SK-N-SH (cell line): ENCODE data around the gene BAIAP3. TPM values are rescaled to one million over a fixed set of nuclear protein-coding genes. Genes with fewer than 3 reads are reported as not detected.

Experiments
- CTCF ChIA-PET: fragments of 300-600, 350-600 bp; formaldehyde crosslinking; extraction: SDS; loops from one replicate; lab custom pipeline; 2021; lab: Yijun Ruan, JAX
- POLR2A ChIA-PET: fragments of 350-600 bp; sonication (Branson Sonifier 250); formaldehyde crosslinking; extraction: SDS; loops from one replicate; lab custom pipeline; 2020; ENCODE audit warnings: antibody characterized with exemption, inconsistent platforms; lab: Yijun Ruan, JAX
- DNase-seq: peaks from one replicate; pipeline ENCODE4 v3.0.0; 2012
- H2AFZ ChIP-seq: fragments of 200-600 bp; sonication (generic); 2 replicates; pipeline ENCODE4 v1.8.1; 2016; ENCODE audit warnings: antibody characterized with exemption, mild to moderate bottlenecking, low read depth
- H3F3A ChIP-seq: fragments of 200-600 bp; sonication (generic); replicated peaks from 2 replicates; pipeline ENCODE3; 2016; ENCODE audit warnings: antibody characterized with exemption, mild to moderate bottlenecking; ENCODE audit not compliant: insufficient read depth
- H3K27ac ChIP-seq, 2 experiments: fragments of 200-500 bp in 1 of 2; fragments of 200-600 bp in 1 of 2; sonication (Bioruptor generic) in 1 of 2; sonication (generic), shearing (Covaris generic) in 1 of 2; 2 replicates each; pipeline versions ENCODE4 v1.5.1 to v1.6.1; 2014 to 2016; ENCODE audit warnings: low read depth in 2 of 2, inconsistent platforms in 1 of 2, low read length in 1 of 2, mild to moderate bottlenecking in 1 of 2, mixed read lengths in 1 of 2
- H3K27me3 ChIP-seq: fragments of 200-600 bp; sonication (generic), shearing (Covaris generic); 2 replicates; pipeline ENCODE4 v1.6.1; 2016; ENCODE audit warnings: mixed run types; ENCODE audit not compliant: insufficient read depth
- H3K36me3 ChIP-seq, 2 experiments: fragments of 200-500 bp in 1 of 2; fragments of 200-600 bp in 1 of 2; sonication (Bioruptor generic) in 1 of 2; sonication (generic) in 1 of 2; replicated peaks in 1 of 2; 2 replicates each; pipeline versions ENCODE3 to v1.5.1; 2014 to 2016; ENCODE audit warnings: low read length in 1 of 2, mild to moderate bottlenecking in 1 of 2; ENCODE audit not compliant: insufficient read depth in 2 of 2, control insufficient read depth in 1 of 2
- H3K4me1 ChIP-seq, 2 experiments: fragments of 200-500 bp in 1 of 2; fragments of 200-600 bp in 1 of 2; sonication (Bioruptor generic) in 1 of 2; sonication (generic), shearing (Covaris generic) in 1 of 2; 2 replicates each; pipeline versions ENCODE4 v1.5.1 to v1.6.1; 2014 to 2016; ENCODE audit warnings: low read depth in 1 of 2, low read length in 1 of 2, mixed run types in 1 of 2; ENCODE audit not compliant: insufficient read depth in 2 of 2, control insufficient read depth in 1 of 2
- H3K4me2 ChIP-seq: fragments of 200-600 bp; sonication (generic), shearing (Covaris generic); 2 replicates; pipeline ENCODE4 v1.6.1; 2017; ENCODE audit warnings: mixed run types
- H3K4me3 ChIP-seq, 2 experiments: fragments of 200-500 bp in 1 of 2; fragments of 200-600 bp in 1 of 2; sonication (Bioruptor generic) in 1 of 2; sonication (generic), shearing (Covaris generic) in 1 of 2; 2 replicates each; pipeline versions ENCODE4 v1.5.1 to v1.8.1; 2014 to 2016; ENCODE audit warnings: low read depth in 2 of 2, inconsistent platforms in 1 of 2, low read length in 1 of 2, mild to moderate bottlenecking in 1 of 2, mixed read lengths in 1 of 2, moderate library complexity in 1 of 2
- H3K79me2 ChIP-seq: fragments of 200-600 bp; sonication (generic); 2 replicates; pipeline ENCODE4 v1.8.1; 2017; ENCODE audit warnings: mild to moderate bottlenecking; ENCODE audit not compliant: insufficient read depth
- H3K9ac ChIP-seq: fragments of 200-600 bp; sonication (generic); 2 replicates; pipeline ENCODE4 v1.6.1; 2017; ENCODE audit warnings: mixed run types
- H3K9me2 ChIP-seq: fragments of 200-600 bp; sonication (generic); 2 replicates; pipeline ENCODE4 v1.6.1; 2017; ENCODE audit warnings: mixed run types
- H3K9me3 ChIP-seq: fragments of 200-600 bp; sonication (generic); 2 replicates; pipeline ENCODE4 v1.6.1; 2017; ENCODE audit warnings: mixed run types, mild to moderate bottlenecking, moderate library complexity
- H4K20me1 ChIP-seq: fragments of 200-600 bp; sonication (generic); 2 replicates; pipeline ENCODE4 v1.6.1; 2017; ENCODE audit warnings: mild to moderate bottlenecking, mixed run types; ENCODE audit not compliant: insufficient read depth
- CHD2 ChIP-seq: fragments of 150-350 bp; IDR thresholded peaks from 2 replicates; pipeline ENCODE4 v1.6.1; 2018; ENCODE audit warnings: low read length; ENCODE audit not compliant: partially characterized antibody
- EZH2phosphoT487 ChIP-seq: fragments of 200-600 bp; sonication (generic); IDR thresholded peaks from 2 replicates; pipeline ENCODE4 v1.6.1; 2017; ENCODE audit warnings: low read depth, mixed run types, mild to moderate bottlenecking, antibody characterized with exemption, moderate library complexity, borderline replicate concordance
- MEF2A ChIP-seq: IDR thresholded peaks from 2 replicates; pipeline ENCODE4 v1.4.0; 2012; ENCODE audit warnings: low read depth, borderline replicate concordance
- MXI1 ChIP-seq: IDR thresholded peaks from 2 replicates; pipeline ENCODE4 v1.6.1; 2012; ENCODE audit warnings: mild to moderate bottlenecking, low read depth, low read length, improper control_type of control experiment
- RFX5 ChIP-seq: IDR thresholded peaks from 2 replicates; pipeline ENCODE4 v1.6.1; 2012; ENCODE audit warnings: mild to moderate bottlenecking, improper control_type of control experiment, low read length
- SIN3A ChIP-seq: IDR thresholded peaks from 2 replicates; pipeline ENCODE4 v1.6.1; 2012; ENCODE audit warnings: low read depth, mild to moderate bottlenecking, low read length, moderate library complexity, borderline replicate concordance
- YY1 ChIP-seq: IDR thresholded peaks from 2 replicates; pipeline ENCODE4 v1.4.0; 2012; ENCODE audit warnings: low read depth, mild to moderate bottlenecking
- WGBS: methylation state at CpG from one replicate; pipeline ENCODE4 v1.1.6; 2017; ENCODE audit warnings: low lambda C conversion rate; 5-methylcytosine and 5-hydroxymethylcytosine counted together
- polyA plus RNA-seq, 3 experiments: library from polyadenylated mRNA; depleted of rRNA; stranded (reverse); fragments of >200 nt; gene quantifications; 2 replicates each; pipeline ENCODE4 v1.2.3, GENCODE V29; 2012
- TF ChIP-seq, protein P1 (sequence below): IDR thresholded peaks from 2 replicates; pipeline ENCODE4; 2012
- TF ChIP-seq, protein P2 (sequence below): fragments of 150-350 bp; IDR thresholded peaks from 2 replicates; pipeline ENCODE4 v1.6.1; 2016; ENCODE audit warnings: mild to moderate bottlenecking, low read depth, low read length

Gene BAIAP3
- polyA plus RNA-seq, 1 of the 3 experiments (the other 2 are of a cell fraction): 1.1 TPM

DNA sequence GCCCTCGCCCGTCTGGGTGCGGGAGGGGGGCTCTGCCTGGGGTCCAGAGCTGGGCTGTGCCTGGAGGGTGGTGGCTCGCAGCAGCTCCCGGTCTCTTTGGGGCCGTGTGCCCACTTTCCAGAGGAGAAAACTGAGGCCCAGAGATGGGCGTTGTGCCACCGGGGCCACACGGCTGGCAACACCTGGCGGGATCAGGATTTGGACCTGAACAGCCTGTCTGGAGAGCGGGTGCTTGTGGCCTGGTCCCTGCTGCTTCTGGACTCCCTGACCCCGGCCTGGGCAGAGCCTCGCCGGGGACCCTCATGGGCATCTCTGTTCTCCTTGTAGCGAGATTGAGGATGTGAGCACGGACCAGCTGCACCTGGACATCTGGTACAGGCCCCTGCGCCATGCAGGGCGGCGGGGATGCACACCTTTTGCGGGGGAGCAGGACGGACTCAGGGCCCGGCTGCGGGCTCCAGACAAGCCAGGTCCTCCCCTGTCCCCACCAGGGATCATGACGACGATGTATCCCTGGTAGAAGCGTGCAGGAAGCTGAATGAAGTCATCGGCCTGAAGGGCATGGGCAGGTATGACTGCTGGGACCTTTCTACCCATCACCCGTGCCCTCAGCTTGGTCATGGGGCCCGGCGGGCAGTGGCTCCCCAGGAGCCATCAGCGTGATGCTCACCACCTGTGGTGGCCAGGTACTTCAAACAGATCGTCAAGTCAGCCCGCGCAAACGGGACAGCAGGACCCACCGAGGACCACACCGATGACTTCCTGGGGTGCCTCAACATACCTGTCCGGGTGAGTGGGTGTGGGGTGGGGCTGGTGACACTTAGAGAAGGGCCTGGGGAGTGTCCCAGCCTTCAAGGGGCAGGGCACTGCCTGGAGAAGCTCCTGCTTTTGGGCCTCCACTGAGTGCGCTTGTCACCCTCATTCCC is 8.3 kb downstream of the BAIAP3 start:
- Histone ChIP-seq H2AFZ (no peak overlapping the region), H3F3A (no peaks in the 10 kb centered on the region), H3K79me2 (no peaks in the 10 kb centered on the region), H3K4me1 (peaks cover 0 to 18% of the 10 kb centered on the region in 2 experiments; a peak in 1 of 4 replicates), H3K9me2 (no peaks in the 10 kb centered on the region), H3K36me3 (no peaks in the 10 kb centered on the region), H3K9me3 (no peaks in the 10 kb centered on the region), H4K20me1 (no peaks in the 10 kb centered on the region), H3K4me3 (no peak overlapping the region), H3K9ac (no peak overlapping the region), H3K27ac (no peak overlapping the region), H3K27me3 (peaks cover 21% of the 10 kb centered on the region), H3K4me2 (no peak overlapping the region)
- no peak for DNase-seq
- TF ChIP-seq MXI1: no peak
- no peak for TF ChIP-seq YY1
- ChIA-PET CTCF (interaction anchor here (0.7 to 1.3 kb wide), 3 partner anchors 12 to 125 kb away, joined by 3 to 5 read pairs (median 3); partner anchors contain the start of gene UQCC4), POLR2A (no interaction called here)
- 58% methylated on average over 14 of the region's 39 CpGs for WGBS

DNA sequence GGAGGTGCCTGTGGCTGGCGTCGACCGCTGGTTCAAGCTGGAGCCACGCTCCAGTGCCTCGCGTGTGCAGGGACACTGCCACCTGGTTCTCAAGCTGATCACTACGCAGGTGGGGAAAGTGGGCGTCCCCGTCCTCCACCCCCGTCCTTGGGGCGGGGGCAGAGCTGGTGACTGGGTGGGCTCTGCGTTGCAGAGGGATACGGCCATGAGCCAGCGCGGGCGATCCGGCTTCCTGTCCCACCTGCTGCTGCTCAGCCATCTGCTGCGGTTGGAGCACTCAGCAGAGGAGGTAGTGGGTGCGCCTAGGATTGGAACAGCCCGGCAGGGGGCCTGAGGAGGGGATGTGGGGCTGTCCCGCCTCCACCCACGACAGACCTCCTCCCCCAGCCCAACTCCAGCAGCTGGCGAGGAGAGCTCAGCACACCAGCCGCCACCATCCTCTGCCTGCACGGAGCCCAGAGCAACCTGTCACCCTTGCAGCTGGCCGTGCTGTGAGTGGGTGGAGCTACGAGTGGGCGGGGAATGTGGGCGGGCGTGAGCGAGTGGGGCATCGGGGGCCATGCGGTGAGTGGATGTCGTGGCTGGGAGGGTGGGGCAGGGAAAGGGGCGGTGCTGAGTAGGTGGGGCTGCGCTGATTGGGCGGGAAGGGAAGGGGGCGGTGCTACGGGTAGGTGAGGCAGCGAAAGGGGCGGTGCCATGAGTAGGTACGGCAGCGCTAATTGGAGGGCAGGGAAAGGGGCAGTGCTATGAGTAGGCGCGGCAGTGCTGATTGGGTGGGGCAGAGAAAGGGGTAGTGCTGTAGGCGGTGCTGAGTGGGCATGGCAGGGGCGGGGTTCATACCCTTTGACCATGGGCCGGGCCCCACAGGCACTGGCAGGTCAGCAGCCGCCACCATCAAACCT is 9.3 kb downstream of the BAIAP3 start:
- Histone ChIP-seq H3F3A (no peaks in the 10 kb centered on the region), H3K27ac (no peak overlapping the region), H3K36me3 (peaks cover 0 to under 1% of the 10 kb centered on the region in 2 experiments), H3K27me3 (peaks cover 18% of the 10 kb centered on the region), H4K20me1 (no peaks in the 10 kb centered on the region), H3K4me1 (peaks cover 0 to 18% of the 10 kb centered on the region in 2 experiments; a peak in 1 of 4 replicates), H3K4me3 (peak overlapping the region; percentile 41 to 51), H3K9ac (no peak overlapping the region), H2AFZ (no peak overlapping the region; the same call in 1 of the 2 replicates), H3K9me2 (no peaks in the 10 kb centered on the region), H3K4me2 (peak overlapping the region; percentile 73), H3K79me2 (no peaks in the 10 kb centered on the region), H3K9me3 (no peaks in the 10 kb centered on the region)
- peak; percentile 100 for DNase-seq
- TF ChIP-seq EZH2phosphoT487: no peak
- TF ChIP-seq, protein P1, sequence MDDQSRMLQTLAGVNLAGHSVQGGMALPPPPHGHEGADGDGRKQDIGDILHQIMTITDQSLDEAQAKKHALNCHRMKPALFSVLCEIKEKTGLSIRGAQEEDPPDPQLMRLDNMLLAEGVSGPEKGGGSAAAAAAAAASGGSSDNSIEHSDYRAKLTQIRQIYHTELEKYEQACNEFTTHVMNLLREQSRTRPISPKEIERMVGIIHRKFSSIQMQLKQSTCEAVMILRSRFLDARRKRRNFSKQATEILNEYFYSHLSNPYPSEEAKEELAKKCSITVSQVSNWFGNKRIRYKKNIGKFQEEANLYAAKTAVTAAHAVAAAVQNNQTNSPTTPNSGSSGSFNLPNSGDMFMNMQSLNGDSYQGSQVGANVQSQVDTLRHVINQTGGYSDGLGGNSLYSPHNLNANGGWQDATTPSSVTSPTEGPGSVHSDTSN: no peak
- TF ChIP-seq RFX5: peak; percentile 74; the same call in 1 of the 2 replicates
- no peak for TF ChIP-seq MEF2A
- TF ChIP-seq MXI1: peak; percentile 56
- peak; percentile 54 for TF ChIP-seq CHD2
- TF ChIP-seq SIN3A: peak; percentile 61; the same call in 1 of the 2 replicates
- TF ChIP-seq, protein P2, sequence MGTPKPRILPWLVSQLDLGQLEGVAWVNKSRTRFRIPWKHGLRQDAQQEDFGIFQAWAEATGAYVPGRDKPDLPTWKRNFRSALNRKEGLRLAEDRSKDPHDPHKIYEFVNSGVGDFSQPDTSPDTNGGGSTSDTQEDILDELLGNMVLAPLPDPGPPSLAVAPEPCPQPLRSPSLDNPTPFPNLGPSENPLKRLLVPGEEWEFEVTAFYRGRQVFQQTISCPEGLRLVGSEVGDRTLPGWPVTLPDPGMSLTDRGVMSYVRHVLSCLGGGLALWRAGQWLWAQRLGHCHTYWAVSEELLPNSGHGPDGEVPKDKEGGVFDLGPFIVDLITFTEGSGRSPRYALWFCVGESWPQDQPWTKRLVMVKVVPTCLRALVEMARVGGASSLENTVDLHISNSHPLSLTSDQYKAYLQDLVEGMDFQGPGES: peak; percentile 39; the same call in 1 of the 2 replicates
- 2% methylated on average over 27 of the region's 49 CpGs for WGBS
- CTCF ChIA-PET: interaction anchor here (0.6 to 2.6 kb wide), 7 partner anchors 13 to 126 kb away, joined by 3 to 9 read pairs (median 3); no protein-coding TSS in a partner anchor
- POLR2A ChIA-PET: no interaction called here
